GM23338 (cell line): ENCODE measurements around the gene ZMAT3.

Experiments used
- CREB1 ChIP-seq: fragments of 250-450 bp; sonication (Bioruptor Pico); IDR thresholded peaks from 2 replicates; pipeline ENCODE4 v1.5.0; 2020; ENCODE audit warnings: low read depth, mild to moderate bottlenecking, moderate library complexity
- EZH2 ChIP-seq: fragments of 200-600 bp; sonication (generic); IDR thresholded peaks from one replicate; pipeline ENCODE4 v1.8.0; 2017; ENCODE audit warnings: antibody characterized with exemption, mild to moderate bottlenecking, low read depth; ENCODE audit not compliant: unreplicated experiment
- EZH2phosphoT487 ChIP-seq: fragments of 200-600 bp; sonication (generic); IDR thresholded peaks from one replicate; pipeline ENCODE4 v1.8.1; 2018; ENCODE audit warnings: antibody characterized with exemption; ENCODE audit not compliant: unreplicated experiment
- JUNB ChIP-seq: IDR thresholded peaks from one replicate; pipeline ENCODE4 v1.6.1; 2016; ENCODE audit warnings: antibody characterized with exemption; ENCODE audit not compliant: unreplicated experiment
- NANOG ChIP-seq: IDR thresholded peaks from 2 replicates; pipeline ENCODE4 v1.6.1; 2016; ENCODE audit warnings: antibody characterized with exemption, borderline replicate concordance
- POLR2AphosphoS5 ChIP-seq: IDR thresholded peaks from 2 replicates; pipeline ENCODE4 v1.6.1; 2016; ENCODE audit warnings: antibody characterized with exemption, low read depth
- STAT1 ChIP-seq: IDR thresholded peaks from one replicate; pipeline ENCODE4 v1.6.1; 2016; ENCODE audit warnings: antibody characterized with exemption; ENCODE audit not compliant: unreplicated experiment
- ZNF114 ChIP-seq: fragments of 250-450 bp; sonication (Bioruptor Pico); IDR thresholded peaks from 2 replicates; pipeline ENCODE4 v1.5.0; 2020; ENCODE audit warnings: mild to moderate bottlenecking, moderate library complexity
- ZNF331 ChIP-seq: fragments of 250-450 bp; sonication (Bioruptor Pico); IDR thresholded peaks from 2 replicates; pipeline ENCODE4 v1.5.0; 2020; ENCODE audit warnings: low read depth, mild to moderate bottlenecking, moderate library complexity
- ZNF462 ChIP-seq: fragments of 250-450 bp; sonication (Bioruptor Pico); IDR thresholded peaks from 2 replicates; pipeline ENCODE4 v1.5.0; 2020; ENCODE audit warnings: mild to moderate bottlenecking, moderate library complexity
- TF ChIP-seq, protein P1 (sequence below), 2 experiments: fragments of 200-600 bp in 1 of 2; sonication (generic) in 1 of 2; conservative IDR thresholded peaks; 2 replicates each; pipeline versions ENCODE4 v1.5.1 to v1.6.1; 2016 to 2017; ENCODE audit warnings: antibody characterized with exemption in 2 of 2, low read depth in 2 of 2, mild to moderate bottlenecking in 2 of 2, moderate library complexity in 1 of 2
- TF ChIP-seq, protein P2 (sequence below): IDR thresholded peaks from one replicate; pipeline ENCODE4 v1.6.1; 2018; ENCODE audit warnings: antibody characterized with exemption; ENCODE audit not compliant: unreplicated experiment
- TF ChIP-seq, protein P3 (sequence below): IDR thresholded peaks from 2 replicates; pipeline ENCODE4 v1.6.1; 2016; ENCODE audit warnings: antibody characterized with exemption

DNA sequence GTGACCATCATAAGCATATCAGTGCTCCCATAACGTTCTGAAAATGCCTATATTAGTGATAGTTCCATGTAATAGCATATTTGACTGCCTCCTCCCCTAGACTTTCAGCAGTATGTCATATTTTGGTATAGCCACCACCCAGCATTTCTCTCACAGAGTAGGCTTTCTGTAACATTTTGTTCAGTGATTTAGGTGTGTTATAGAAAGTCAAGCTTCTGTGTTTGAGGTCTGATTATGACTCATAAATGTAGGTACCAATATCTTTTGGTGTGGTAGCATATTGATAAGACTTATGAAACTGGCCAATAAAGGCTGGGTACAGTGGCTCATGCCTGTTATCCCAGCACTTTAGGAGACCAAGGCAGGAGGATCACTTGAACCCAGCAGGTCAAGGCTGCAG is 34.3 kb upstream of the ZMAT3 start:
- no peak for TF ChIP-seq EZH2
- TF ChIP-seq POLR2AphosphoS5, result no peak
- TF ChIP-seq, protein P1, sequence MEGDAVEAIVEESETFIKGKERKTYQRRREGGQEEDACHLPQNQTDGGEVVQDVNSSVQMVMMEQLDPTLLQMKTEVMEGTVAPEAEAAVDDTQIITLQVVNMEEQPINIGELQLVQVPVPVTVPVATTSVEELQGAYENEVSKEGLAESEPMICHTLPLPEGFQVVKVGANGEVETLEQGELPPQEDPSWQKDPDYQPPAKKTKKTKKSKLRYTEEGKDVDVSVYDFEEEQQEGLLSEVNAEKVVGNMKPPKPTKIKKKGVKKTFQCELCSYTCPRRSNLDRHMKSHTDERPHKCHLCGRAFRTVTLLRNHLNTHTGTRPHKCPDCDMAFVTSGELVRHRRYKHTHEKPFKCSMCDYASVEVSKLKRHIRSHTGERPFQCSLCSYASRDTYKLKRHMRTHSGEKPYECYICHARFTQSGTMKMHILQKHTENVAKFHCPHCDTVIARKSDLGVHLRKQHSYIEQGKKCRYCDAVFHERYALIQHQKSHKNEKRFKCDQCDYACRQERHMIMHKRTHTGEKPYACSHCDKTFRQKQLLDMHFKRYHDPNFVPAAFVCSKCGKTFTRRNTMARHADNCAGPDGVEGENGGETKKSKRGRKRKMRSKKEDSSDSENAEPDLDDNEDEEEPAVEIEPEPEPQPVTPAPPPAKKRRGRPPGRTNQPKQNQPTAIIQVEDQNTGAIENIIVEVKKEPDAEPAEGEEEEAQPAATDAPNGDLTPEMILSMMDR (conservative IDR thresholded peaks at IDR 0.05; ENCODE audit: low read depth in 2 of 2), result no peak
- TF ChIP-seq ZNF331 (CRISPR knock-in tag), result no peak
- TF ChIP-seq, protein P2, sequence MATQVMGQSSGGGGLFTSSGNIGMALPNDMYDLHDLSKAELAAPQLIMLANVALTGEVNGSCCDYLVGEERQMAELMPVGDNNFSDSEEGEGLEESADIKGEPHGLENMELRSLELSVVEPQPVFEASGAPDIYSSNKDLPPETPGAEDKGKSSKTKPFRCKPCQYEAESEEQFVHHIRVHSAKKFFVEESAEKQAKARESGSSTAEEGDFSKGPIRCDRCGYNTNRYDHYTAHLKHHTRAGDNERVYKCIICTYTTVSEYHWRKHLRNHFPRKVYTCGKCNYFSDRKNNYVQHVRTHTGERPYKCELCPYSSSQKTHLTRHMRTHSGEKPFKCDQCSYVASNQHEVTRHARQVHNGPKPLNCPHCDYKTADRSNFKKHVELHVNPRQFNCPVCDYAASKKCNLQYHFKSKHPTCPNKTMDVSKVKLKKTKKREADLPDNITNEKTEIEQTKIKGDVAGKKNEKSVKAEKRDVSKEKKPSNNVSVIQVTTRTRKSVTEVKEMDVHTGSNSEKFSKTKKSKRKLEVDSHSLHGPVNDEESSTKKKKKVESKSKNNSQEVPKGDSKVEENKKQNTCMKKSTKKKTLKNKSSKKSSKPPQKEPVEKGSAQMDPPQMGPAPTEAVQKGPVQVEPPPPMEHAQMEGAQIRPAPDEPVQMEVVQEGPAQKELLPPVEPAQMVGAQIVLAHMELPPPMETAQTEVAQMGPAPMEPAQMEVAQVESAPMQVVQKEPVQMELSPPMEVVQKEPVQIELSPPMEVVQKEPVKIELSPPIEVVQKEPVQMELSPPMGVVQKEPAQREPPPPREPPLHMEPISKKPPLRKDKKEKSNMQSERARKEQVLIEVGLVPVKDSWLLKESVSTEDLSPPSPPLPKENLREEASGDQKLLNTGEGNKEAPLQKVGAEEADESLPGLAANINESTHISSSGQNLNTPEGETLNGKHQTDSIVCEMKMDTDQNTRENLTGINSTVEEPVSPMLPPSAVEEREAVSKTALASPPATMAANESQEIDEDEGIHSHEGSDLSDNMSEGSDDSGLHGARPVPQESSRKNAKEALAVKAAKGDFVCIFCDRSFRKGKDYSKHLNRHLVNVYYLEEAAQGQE, result no peak
- no peak for TF ChIP-seq JUNB
- TF ChIP-seq EZH2phosphoT487, result no peak
- no peak for TF ChIP-seq STAT1
- no peak for TF ChIP-seq ZNF462 (CRISPR knock-in tag)
- TF ChIP-seq, protein P3, sequence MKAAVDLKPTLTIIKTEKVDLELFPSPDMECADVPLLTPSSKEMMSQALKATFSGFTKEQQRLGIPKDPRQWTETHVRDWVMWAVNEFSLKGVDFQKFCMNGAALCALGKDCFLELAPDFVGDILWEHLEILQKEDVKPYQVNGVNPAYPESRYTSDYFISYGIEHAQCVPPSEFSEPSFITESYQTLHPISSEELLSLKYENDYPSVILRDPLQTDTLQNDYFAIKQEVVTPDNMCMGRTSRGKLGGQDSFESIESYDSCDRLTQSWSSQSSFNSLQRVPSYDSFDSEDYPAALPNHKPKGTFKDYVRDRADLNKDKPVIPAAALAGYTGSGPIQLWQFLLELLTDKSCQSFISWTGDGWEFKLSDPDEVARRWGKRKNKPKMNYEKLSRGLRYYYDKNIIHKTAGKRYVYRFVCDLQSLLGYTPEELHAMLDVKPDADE, result no peak
- TF ChIP-seq CREB1, result no peak
- no peak for TF ChIP-seq NANOG
- no peak for TF ChIP-seq ZNF114 (CRISPR knock-in tag)
